ENCODE measurements around the gene WNK1. TPM values are rescaled to one million over a fixed set of nuclear protein-coding genes. Genes with fewer than 3 reads are reported as not detected.

The WNK1 gene
- polyA plus RNA-seq, 1 donor from 2014 or later, result 25.9 TPM

GRCh38 chr12:725076-725475 is 27.3 kb upstream of the WNK1 start:
- no peaks in the 10 kb centered on the region for H4K20me1 ChIP-seq (ENCODE audit: insufficient read depth)
- no peaks in the 10 kb centered on the region for H3F3A ChIP-seq (ENCODE audit: insufficient read depth, low read length, poor library complexity, severe bottlenecking)
- no peaks in the 10 kb centered on the region for H3K9me2 ChIP-seq (ENCODE audit: insufficient read depth, low read length)
- no peak for TF ChIP-seq SMC3 (conservative IDR thresholded peaks at IDR 0.05; ENCODE audit: poor library complexity)
- TF ChIP-seq EP300 (conservative IDR thresholded peaks at IDR 0.05; ENCODE audit: poor library complexity, severe bottlenecking), result no peak
- TF ChIP-seq MXI1 (conservative IDR thresholded peaks at IDR 0.05; ENCODE audit: poor library complexity, severe bottlenecking), result no peak
- no peak for TF ChIP-seq CTCF (IDR thresholded peaks at IDR 0.05; ENCODE audit: poor library complexity, severe bottlenecking)
- TF ChIP-seq POLR2AphosphoS5 (IDR thresholded peaks at IDR 0.05), result no peak
- no peak for TF ChIP-seq RAD21 (conservative IDR thresholded peaks at IDR 0.05)
- no peak for TF ChIP-seq TAF1 (IDR thresholded peaks at IDR 0.05; ENCODE audit: low read depth)
- TF ChIP-seq, protein P1, sequence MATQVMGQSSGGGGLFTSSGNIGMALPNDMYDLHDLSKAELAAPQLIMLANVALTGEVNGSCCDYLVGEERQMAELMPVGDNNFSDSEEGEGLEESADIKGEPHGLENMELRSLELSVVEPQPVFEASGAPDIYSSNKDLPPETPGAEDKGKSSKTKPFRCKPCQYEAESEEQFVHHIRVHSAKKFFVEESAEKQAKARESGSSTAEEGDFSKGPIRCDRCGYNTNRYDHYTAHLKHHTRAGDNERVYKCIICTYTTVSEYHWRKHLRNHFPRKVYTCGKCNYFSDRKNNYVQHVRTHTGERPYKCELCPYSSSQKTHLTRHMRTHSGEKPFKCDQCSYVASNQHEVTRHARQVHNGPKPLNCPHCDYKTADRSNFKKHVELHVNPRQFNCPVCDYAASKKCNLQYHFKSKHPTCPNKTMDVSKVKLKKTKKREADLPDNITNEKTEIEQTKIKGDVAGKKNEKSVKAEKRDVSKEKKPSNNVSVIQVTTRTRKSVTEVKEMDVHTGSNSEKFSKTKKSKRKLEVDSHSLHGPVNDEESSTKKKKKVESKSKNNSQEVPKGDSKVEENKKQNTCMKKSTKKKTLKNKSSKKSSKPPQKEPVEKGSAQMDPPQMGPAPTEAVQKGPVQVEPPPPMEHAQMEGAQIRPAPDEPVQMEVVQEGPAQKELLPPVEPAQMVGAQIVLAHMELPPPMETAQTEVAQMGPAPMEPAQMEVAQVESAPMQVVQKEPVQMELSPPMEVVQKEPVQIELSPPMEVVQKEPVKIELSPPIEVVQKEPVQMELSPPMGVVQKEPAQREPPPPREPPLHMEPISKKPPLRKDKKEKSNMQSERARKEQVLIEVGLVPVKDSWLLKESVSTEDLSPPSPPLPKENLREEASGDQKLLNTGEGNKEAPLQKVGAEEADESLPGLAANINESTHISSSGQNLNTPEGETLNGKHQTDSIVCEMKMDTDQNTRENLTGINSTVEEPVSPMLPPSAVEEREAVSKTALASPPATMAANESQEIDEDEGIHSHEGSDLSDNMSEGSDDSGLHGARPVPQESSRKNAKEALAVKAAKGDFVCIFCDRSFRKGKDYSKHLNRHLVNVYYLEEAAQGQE (IDR thresholded peaks at IDR 0.05; ENCODE audit: borderline replicate concordance), result no peak
- TF ChIP-seq EZH2 (IDR thresholded peaks at IDR 0.05; ENCODE audit: borderline replicate concordance, insufficient read depth, low read length, poor library complexity, severe bottlenecking), result no peak
- H3K27me3 ChIP-seq (ENCODE audit: insufficient read depth, low read depth, low read length), result no peaks in the 10 kb centered on the region
- H3K79me2 ChIP-seq (replicated peaks; ENCODE audit: insufficient read depth, low read length), result no peaks in the 10 kb centered on the region
- no peak overlapping the region for H2AFZ ChIP-seq (ENCODE audit: low read depth, low read length)
- H3K27ac ChIP-seq (ENCODE audit: low read length), result no peak overlapping the region
- H3K9ac ChIP-seq (ENCODE audit: low read length), result no peak overlapping the region
- H3K4me2 ChIP-seq (ENCODE audit: low read length), result no peak overlapping the region
- H3K4me3 ChIP-seq (ENCODE audit: low read length), result no peak overlapping the region
- H3K9me3 ChIP-seq (ENCODE audit: low read length), result no peaks in the 10 kb centered on the region
- H3K36me3 ChIP-seq (ENCODE audit: insufficient read depth, low read length), result no peaks in the 10 kb centered on the region

- no peaks in the 10 kb centered on the region for H3K27me3 ChIP-seq (ENCODE audit: insufficient read depth, low read depth, low read length)
- H3K4me2 ChIP-seq (ENCODE audit: low read length), result no peak overlapping the region
- no peak overlapping the region for H2AFZ ChIP-seq (ENCODE audit: low read depth, low read length)
- H4K20me1 ChIP-seq (ENCODE audit: insufficient read depth), result no peaks in the 10 kb centered on the region
- TF ChIP-seq RAD21 (conservative IDR thresholded peaks at IDR 0.05) (no peak), EZH2 (IDR thresholded peaks at IDR 0.05; ENCODE audit: borderline replicate concordance, insufficient read depth, low read length, poor library complexity, severe bottlenecking) (no peak), MXI1 (conservative IDR thresholded peaks at IDR 0.05; ENCODE audit: poor library complexity, severe bottlenecking) (no peak), TAF1 (IDR thresholded peaks at IDR 0.05; ENCODE audit: low read depth) (no peak), EP300 (conservative IDR thresholded peaks at IDR 0.05; ENCODE audit: poor library complexity, severe bottlenecking) (no peak), CTCF (IDR thresholded peaks at IDR 0.05; ENCODE audit: poor library complexity, severe bottlenecking) (no peak), POLR2AphosphoS5 (IDR thresholded peaks at IDR 0.05) (no peak), SMC3 (conservative IDR thresholded peaks at IDR 0.05; ENCODE audit: poor library complexity) (no peak)
- TF ChIP-seq, protein P1 (IDR thresholded peaks at IDR 0.05; ENCODE audit: borderline replicate concordance), result no peak
- no peaks in the 10 kb centered on the region for H3K79me2 ChIP-seq (replicated peaks; ENCODE audit: insufficient read depth, low read length)
- no peaks in the 10 kb centered on the region for H3F3A ChIP-seq (ENCODE audit: insufficient read depth, low read length, poor library complexity, severe bottlenecking)
- H3K27ac ChIP-seq (ENCODE audit: low read length), result no peak overlapping the region
- no peaks in the 10 kb centered on the region for H3K9me2 ChIP-seq (ENCODE audit: insufficient read depth, low read length)
- no peak overlapping the region for H3K4me3 ChIP-seq (ENCODE audit: low read length)
- no peaks in the 10 kb centered on the region for H3K36me3 ChIP-seq (ENCODE audit: insufficient read depth, low read length)
- no peak overlapping the region for H3K9ac ChIP-seq (ENCODE audit: low read length)
- H3K9me3 ChIP-seq (ENCODE audit: low read length), result no peaks in the 10 kb centered on the region
Observed at GRCh38 chr12:726281-727140, 25.9 kb upstream of the WNK1 start.
